K562 (cell line): ENCODE results near the gene TMEM30A. TPM values are rescaled to one million over a fixed set of nuclear protein-coding genes. Genes with fewer than 3 reads are reported as not detected.

Experiments used
- ATF4 ChIP-seq: fragments of 450-650 bp; formaldehyde crosslinking; IDR thresholded peaks from 2 replicates; pipeline ENCODE4 v1.4.0; 2022; ENCODE audit warnings: mild to moderate bottlenecking, moderate library complexity
- EZH2 ChIP-seq: IDR thresholded peaks from 2 replicates; pipeline ENCODE4 v1.6.1; 2012; ENCODE audit warnings: low read depth, mild to moderate bottlenecking, inconsistent platforms, low read length, borderline replicate concordance
- GTF2F1 ChIP-seq: IDR thresholded peaks from 2 replicates; pipeline ENCODE4 v1.6.1; 2011; ENCODE audit warnings: low read depth, low read length, improper control_type of control experiment
- HDAC1 ChIP-seq, 2 experiments: fragments of 450-650 bp; IDR thresholded peaks; 2 replicates each; pipeline ENCODE4 v1.6.1; 2016 to 2017; ENCODE audit warnings: inconsistent platforms in 1 of 2, mild to moderate bottlenecking in 1 of 2, moderate library complexity in 1 of 2
- KDM1A ChIP-seq, 2 experiments: fragments of 450-650 bp; IDR thresholded peaks; 2 replicates each; pipeline ENCODE4 v1.6.1; 2016; ENCODE audit warnings: mild to moderate bottlenecking in 2 of 2
- SETDB1 ChIP-seq: IDR thresholded peaks from one replicate; pipeline ENCODE4 v1.6.1; 2012; ENCODE audit warnings: low read length, control low read depth, inconsistent platforms
- SRF ChIP-seq, 2 experiments: fragments of 250-450, 450-650 bp in 1 of 2; sonication (Bioruptor Pico) in 1 of 2; sonication (generic) in 1 of 2; formaldehyde crosslinking; IDR thresholded peaks; 2 replicates each; pipeline versions ENCODE4 v1.5.0 to v1.5.1; 2020 to 2022; ENCODE audit warnings: mild to moderate bottlenecking in 1 of 2, missing genetic modification reagents in 1 of 2
- U2AF2 ChIP-seq: fragments of 200-400 bp; formaldehyde crosslinking; optimal IDR thresholded peaks from 2 replicates; pipeline ENCODE3; 2017; ENCODE audit warnings: low read depth, mild to moderate bottlenecking, low read length
- ZNF695 ChIP-seq: fragments of 450-650 bp; formaldehyde crosslinking; IDR thresholded peaks from 2 replicates; pipeline ENCODE4 v1.4.0; 2020; ENCODE audit warnings: mild to moderate bottlenecking, moderate library complexity
- polyA plus RNA-seq, 8 experiments: library from polyadenylated mRNA; depleted of rRNA in 4 of 8; stranded (reverse) in 5 of 8; unstranded in 3 of 8; fragments of >200 nt; fragmentation: Nextera tagmentation in 2 of 8; fragmentation: Illumina TruSeq in 1 of 8; extraction: Ambion mirVana in 2 of 8; extraction: Trizol in 1 of 8; gene quantifications; 2 replicates each; pipeline versions ENCODE4 v1.2.1 to v1.2.3, GENCODE V29; 2011 to 2014; ENCODE audit warnings: inconsistent platforms in 1 of 8, missing spikeins in 1 of 8
- total RNA-seq, 7 experiments: library from RNA; depleted of rRNA in 6 of 7; stranded (reverse); fragments of >200 nt in 6 of 7; fragmentation: Illumina TruSeq in 2 of 7; extraction: Trizol in 2 of 7; gene quantifications; 2 replicates each; pipeline versions ENCODE4 v1.2.1 to v1.2.3, GENCODE V29; 2011 to 2021; ENCODE audit warnings: low replicate concordance in 1 of 7
- TF ChIP-seq, protein P1 (sequence below), 3 experiments: fragments of 200-800 bp in 1 of 3; sonication (Bioruptor generic) in 1 of 3; sonication (generic) in 1 of 3; formaldehyde crosslinking in 1 of 3; IDR thresholded peaks; 2 replicates each; pipeline versions ENCODE4 v1.6.1 to v1.8.0; 2016 to 2022; ENCODE audit warnings: mild to moderate bottlenecking in 2 of 3, missing compliant biosample characterization in 2 of 3, missing genetic modification characterization in 2 of 3, missing genetic modification reagents in 1 of 3

The TMEM30A gene
- total and polyA plus RNA-seq, 9 of the 15 experiments (the other 6 are each of a cell fraction or from before 2014, with no cell fraction given) = 6.5 to 31.2 (median 16.3) TPM

DNA sequence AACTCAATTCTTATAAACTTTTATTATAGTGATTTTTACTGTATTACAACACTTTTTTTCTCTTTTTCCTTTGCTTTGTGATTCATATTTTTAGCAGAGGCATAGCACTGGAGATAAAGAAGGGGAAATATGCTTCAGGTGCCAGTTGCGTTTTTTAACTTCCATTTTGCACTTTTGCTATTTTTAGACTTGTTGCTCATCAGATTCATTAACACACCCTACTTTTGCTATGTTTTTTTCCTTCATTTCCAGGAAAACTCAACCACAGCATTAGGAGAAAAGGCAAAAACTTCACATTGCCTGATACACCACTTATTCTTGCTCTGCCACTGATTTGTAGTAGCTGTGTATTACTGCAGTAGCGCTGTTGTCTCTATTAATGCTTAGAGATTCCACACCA, 8.0 kb upstream of the TMEM30A start (continued):
- no peak for TF ChIP-seq ATF4 (CRISPR knock-in tag)
- 0 out of 4 replicates have a peak, but pooled peaks of 1 of the 2 experiments have one; percentile 16 for TF ChIP-seq HDAC1 (IDR thresholded peaks at IDR 0.05)
- no peak for TF ChIP-seq SRF (CRISPR knock-in tag; IDR thresholded peaks at IDR 0.05)
- TF ChIP-seq, protein P1, sequence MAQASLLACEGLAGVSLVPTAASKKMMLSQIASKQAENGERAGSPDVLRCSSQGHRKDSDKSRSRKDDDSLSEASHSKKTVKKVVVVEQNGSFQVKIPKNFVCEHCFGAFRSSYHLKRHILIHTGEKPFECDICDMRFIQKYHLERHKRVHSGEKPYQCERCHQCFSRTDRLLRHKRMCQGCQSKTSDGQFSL (CRISPR knock-in tag; IDR thresholded peaks at IDR 0.05) = no peak
- TF ChIP-seq, protein P1 (tag; IDR thresholded peaks at IDR 0.05) = no peak
- no peak for TF ChIP-seq U2AF2
- TF ChIP-seq KDM1A (IDR thresholded peaks at IDR 0.05) = peak; percentile 12 to 39; a peak in 2 of 4 replicates
- no peak for TF ChIP-seq EZH2
- TF ChIP-seq GTF2F1 = no peak
- TF ChIP-seq SETDB1 = no peak
- no peak for TF ChIP-seq ZNF695 (CRISPR knock-in tag)
